ENCODE measurements around the gene ZCRB1. TPM values are rescaled to one million over a fixed set of nuclear protein-coding genes. Genes with fewer than 3 reads are reported as not detected.

The ZCRB1 gene
- total RNA-seq, 1 donor from 2014 or later, result 40.1 TPM

DNA sequence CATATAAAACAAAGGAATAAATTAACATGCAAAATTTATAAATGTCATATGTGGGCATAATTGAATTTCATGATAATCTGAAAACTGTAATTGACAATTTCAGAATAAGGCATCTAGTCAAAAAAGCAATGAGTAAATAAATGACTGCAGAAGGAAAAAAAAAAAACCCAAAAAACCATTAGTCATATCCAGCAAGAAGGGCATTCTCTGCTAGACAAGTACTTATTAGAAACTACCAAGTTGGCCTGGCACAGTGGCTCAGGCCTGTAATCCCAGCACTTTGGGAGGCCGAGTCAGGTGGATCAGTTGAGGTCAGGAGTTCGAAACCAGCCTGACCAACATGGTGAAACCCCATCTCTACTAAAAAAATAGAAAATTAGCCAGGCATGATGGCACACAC is 17.5 kb downstream of the ZCRB1 start:
- no peak overlapping the region for H3K4me3 ChIP-seq (ENCODE audit: low read depth, low read length)
- TF ChIP-seq, protein P1, sequence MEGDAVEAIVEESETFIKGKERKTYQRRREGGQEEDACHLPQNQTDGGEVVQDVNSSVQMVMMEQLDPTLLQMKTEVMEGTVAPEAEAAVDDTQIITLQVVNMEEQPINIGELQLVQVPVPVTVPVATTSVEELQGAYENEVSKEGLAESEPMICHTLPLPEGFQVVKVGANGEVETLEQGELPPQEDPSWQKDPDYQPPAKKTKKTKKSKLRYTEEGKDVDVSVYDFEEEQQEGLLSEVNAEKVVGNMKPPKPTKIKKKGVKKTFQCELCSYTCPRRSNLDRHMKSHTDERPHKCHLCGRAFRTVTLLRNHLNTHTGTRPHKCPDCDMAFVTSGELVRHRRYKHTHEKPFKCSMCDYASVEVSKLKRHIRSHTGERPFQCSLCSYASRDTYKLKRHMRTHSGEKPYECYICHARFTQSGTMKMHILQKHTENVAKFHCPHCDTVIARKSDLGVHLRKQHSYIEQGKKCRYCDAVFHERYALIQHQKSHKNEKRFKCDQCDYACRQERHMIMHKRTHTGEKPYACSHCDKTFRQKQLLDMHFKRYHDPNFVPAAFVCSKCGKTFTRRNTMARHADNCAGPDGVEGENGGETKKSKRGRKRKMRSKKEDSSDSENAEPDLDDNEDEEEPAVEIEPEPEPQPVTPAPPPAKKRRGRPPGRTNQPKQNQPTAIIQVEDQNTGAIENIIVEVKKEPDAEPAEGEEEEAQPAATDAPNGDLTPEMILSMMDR (conservative IDR thresholded peaks at IDR 0.05; ENCODE audit: low read depth, low read length), result no peak
- no peak for DNase-seq (ENCODE audit: low read depth)

DNA sequence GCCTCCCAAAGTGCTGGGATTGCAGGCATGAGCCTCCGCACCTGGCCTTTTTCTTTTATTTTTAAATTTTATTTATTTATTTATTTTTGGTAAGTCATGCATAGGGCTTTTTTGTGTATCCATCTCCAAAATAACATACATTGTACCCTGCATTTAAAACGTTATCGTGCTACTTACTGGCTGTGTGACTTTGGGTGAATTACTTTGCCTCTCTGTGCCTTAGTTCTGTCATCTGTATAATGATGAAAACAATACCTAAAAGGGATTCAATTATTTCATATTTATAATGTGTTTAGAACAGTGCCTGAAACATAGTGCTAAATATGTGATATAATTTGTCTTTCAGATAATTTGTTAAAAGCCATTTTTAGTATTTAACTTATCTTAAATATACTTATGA is 19.6 kb downstream of the ZCRB1 start:
- no peak for DNase-seq (ENCODE audit: low read depth)
- no peak overlapping the region for H3K4me3 ChIP-seq (ENCODE audit: low read depth, low read length)
- TF ChIP-seq, protein P1 (conservative IDR thresholded peaks at IDR 0.05; ENCODE audit: low read depth, low read length), result no peak

DNA sequence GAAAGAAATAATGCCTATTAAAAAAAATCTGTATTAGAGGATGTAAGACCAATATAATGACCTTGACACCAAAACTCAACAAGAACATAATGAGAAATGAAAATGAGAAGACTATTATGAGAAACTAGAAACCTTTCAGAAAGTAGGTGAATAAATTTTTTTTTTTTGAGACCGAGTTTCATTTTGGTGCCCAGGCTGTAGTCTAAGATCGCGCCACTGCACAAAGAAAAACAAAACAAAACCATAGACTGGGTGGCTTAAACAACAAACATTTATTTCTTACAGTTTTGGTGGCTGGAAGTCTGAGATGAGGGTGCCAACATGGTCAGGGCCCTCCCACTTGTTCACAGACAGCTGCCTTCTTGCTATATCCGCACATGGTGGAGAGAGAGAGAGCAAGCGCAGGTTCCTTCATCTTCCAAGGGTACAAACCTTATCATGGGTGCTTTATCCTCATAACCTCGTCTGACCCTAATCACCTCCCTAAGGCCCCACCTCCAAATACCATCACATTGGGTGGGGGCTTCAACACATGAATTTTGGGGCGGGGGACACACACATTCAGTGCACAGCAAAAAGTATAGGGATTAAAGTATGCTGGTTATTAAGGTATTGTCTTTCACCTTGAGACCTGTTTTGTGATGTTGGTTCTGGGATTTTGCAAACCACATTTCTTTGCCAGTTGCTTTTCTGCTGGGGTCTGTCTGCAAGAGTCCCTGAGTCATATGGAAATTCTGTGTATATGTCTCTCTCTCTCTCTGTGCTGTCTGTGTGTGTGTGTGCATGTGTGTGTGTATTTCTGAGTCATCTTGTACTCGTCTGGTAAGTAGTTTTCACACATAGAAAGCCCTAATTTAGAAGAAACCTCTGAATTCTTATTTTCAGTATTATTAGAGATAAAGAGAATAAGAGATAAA is 26.2 kb downstream of the ZCRB1 start:
- TF ChIP-seq, protein P1 (conservative IDR thresholded peaks at IDR 0.05; ENCODE audit: low read depth, low read length), result no peak
- H3K4me3 ChIP-seq (ENCODE audit: low read depth, low read length), result no peak overlapping the region
- no peak for DNase-seq (ENCODE audit: low read depth)

DNA sequence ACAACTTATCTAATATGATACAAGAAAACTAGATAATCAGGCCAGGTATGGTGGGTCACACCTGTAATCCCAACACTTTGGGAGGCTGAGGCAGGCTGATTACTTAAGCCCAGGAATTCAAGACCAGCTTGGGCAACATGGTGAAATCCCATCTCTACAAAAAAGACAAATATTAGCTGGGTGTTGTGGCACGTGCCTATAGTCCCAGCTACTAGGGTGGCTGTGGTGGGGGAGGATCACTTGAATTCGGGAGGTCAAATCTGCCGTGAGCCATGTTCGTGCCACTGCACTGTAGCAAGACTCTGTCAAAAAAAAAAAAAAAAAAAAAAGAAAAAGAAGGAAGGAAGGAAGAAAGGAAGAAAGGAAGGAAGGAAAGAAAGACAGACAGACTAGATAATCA is 27.0 kb downstream of the ZCRB1 start:
- no peak overlapping the region for H3K4me3 ChIP-seq (ENCODE audit: low read depth, low read length)
- TF ChIP-seq, protein P1 (conservative IDR thresholded peaks at IDR 0.05; ENCODE audit: low read depth, low read length), result no peak
- DNase-seq (ENCODE audit: low read depth), result no peak

DNA sequence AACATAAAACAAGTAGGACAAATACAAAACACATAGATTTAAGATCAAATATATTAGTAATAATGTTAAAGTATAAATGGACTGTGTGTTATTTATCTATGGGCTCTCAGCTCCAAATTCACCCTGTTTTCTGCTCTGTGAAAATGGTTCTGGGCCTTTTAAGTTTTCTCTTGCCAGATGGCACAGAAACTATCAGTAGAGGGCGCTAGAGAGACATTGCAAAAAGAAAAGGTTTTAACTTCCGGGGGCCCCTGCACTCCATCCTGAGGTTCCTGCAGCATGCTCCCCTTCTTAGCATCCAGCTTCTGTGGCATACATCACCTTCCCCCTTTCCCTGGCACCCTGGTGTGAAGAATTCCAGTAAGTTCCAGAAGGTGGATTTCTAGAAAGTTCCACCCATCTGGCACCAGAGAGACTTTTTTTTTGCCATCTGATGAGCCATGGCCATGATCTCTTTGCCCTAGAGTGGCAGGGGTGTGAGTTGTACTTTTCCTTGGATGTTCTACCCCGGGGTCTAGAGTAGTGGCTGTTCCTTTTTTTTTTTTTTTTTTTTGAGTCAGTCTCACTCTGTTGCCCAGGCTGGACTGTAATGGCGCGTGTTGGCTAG is 29.3 kb downstream of the ZCRB1 start:
- H3K4me3 ChIP-seq (ENCODE audit: low read depth, low read length), result no peak overlapping the region
- no peak for DNase-seq (ENCODE audit: low read depth)
- TF ChIP-seq, protein P1 (conservative IDR thresholded peaks at IDR 0.05; ENCODE audit: low read depth, low read length), result peak; percentile 71

DNA sequence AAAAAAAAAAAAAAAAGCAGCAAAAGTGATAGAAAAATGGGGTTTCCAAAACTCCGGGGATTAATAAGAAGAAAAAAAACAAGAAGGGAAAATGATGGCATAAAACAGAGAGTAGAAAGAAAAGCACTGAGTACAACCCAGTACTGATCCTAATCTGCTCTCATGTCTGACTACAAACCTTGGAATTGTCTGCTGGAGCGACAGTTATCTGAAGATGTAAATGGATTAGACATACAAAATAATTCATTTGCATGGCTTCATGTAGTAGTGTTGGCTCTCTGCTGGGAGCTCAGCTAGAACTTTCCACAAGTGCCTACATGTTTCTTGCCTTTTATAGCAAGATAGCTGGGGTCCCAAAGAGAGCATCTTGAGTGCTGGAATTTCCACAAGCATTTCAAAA is 34.2 kb downstream of the ZCRB1 start:
- DNase-seq (ENCODE audit: low read depth), result no peak
- TF ChIP-seq, protein P1 (conservative IDR thresholded peaks at IDR 0.05; ENCODE audit: low read depth, low read length), result no peak
- H3K4me3 ChIP-seq (ENCODE audit: low read depth, low read length), result no peak overlapping the region

Measured in epithelial cell of proximal tubule (primary cell).